HepG2 (cell line): ENCODE results near the gene ARHGEF12. TPM values are rescaled to one million over a fixed set of nuclear protein-coding genes. Genes with fewer than 3 reads are reported as not detected.

Experiments
- ATAC-seq: fragments of 200-7000 bp; cut with Tn5 transposase; 3 replicates; pipeline ENCODE4 v1.9.1; 2020; ENCODE audit warnings: mild to moderate bottlenecking, moderate library complexity
- BruUV-seq: library from RNA; stranded (reverse); fragments of 400-500 nt; replicated peaks from 2 replicates; lab custom pipeline; 2021; lab: Mats Ljungman, UMichigan
- CTCF ChIA-PET: fragments of 300-600 bp; formaldehyde crosslinking; extraction: SDS; loops from one replicate; lab custom pipeline; 2021; ENCODE audit warnings: low total read pairs, inconsistent platforms, low intra/inter-chr PET ratio; lab: Yijun Ruan, JAX
- POLR2A ChIA-PET: fragments of 350-600 bp; sonication (Branson Sonifier 250); formaldehyde crosslinking; loops from one replicate; lab custom pipeline; 2020; ENCODE audit warnings: antibody characterized with exemption, inconsistent platforms; lab: Yijun Ruan, JAX
- DNase-seq: peaks from one replicate; pipeline ENCODE4 v3.0.0-alpha.2; 2015; ENCODE audit warnings: low spot score
- FAIRE-seq: peaks from 3 replicates; lab custom pipeline; 2011; peaks lifted over from hg19 to GRCh38; lab: Jason Lieb, UNC
- H2AFZ ChIP-seq: one replicate; pipeline ENCODE4 v1.6.1; 2011; ENCODE audit warnings: low read length, inconsistent platforms
- H3K27ac ChIP-seq: fragments of 300-600 bp; 3 replicates; pipeline ENCODE4 v1.8.0; 2011; ENCODE audit warnings: mixed run types, mild to moderate bottlenecking, mixed read lengths, low read length, inconsistent platforms; ENCODE audit not compliant: insufficient read depth; ENCODE audit errors: extremely low read length
- H3K27me3 ChIP-seq, 2 experiments: fragments of 200-600 bp in 1 of 2; 2 replicates in 1 of 2; 3 replicates in 1 of 2; pipeline versions ENCODE4 v1.6.0 to v1.8.0; 2011; ENCODE audit warnings: low read length in 2 of 2, mild to moderate bottlenecking in 2 of 2, moderate library complexity in 2 of 2, inconsistent platforms in 1 of 2; ENCODE audit not compliant: insufficient read depth in 2 of 2, control insufficient read depth in 1 of 2
- H3K36me3 ChIP-seq, 2 experiments: fragments of 200-600 bp in 1 of 2; replicated peaks in 1 of 2; 2 replicates in 1 of 2; 3 replicates in 1 of 2; pipeline versions ENCODE4 v1.5.1 to v1.8.0; 2011; ENCODE audit warnings: low read length in 2 of 2, inconsistent platforms in 1 of 2; ENCODE audit not compliant: insufficient read depth in 2 of 2, control insufficient read depth in 1 of 2
- H3K4me1 ChIP-seq: 2 replicates; pipeline ENCODE4 v1.5.1; 2012; ENCODE audit warnings: low read length, inconsistent platforms; ENCODE audit not compliant: insufficient read depth
- H3K4me2 ChIP-seq: 2 replicates; pipeline ENCODE4 v1.6.0; 2011; ENCODE audit warnings: low read depth, low read length, inconsistent platforms
- H3K4me3 ChIP-seq, 3 experiments: fragments of 200-600 bp in 1 of 3; sonication (generic), shearing (Covaris generic) in 1 of 3; replicated peaks in 1 of 3; 2 replicates each; pipeline ENCODE4 v1.5.1; 2011 to 2016; ENCODE audit warnings: low read length in 3 of 3, inconsistent platforms in 2 of 3, low read depth in 2 of 3, mild to moderate bottlenecking in 2 of 3, control low read depth in 1 of 3, mixed read lengths in 1 of 3; ENCODE audit not compliant: insufficient read depth in 1 of 3
- H3K79me2 ChIP-seq: one replicate; pipeline ENCODE4 v1.6.1; 2011; ENCODE audit warnings: low read length, inconsistent platforms; ENCODE audit not compliant: insufficient read depth
- H3K9ac ChIP-seq: 2 replicates; pipeline ENCODE4 v1.6.0; 2011; ENCODE audit warnings: mild to moderate bottlenecking, low read depth, low read length, inconsistent platforms; ENCODE audit not compliant: insufficient read depth
- H3K9me3 ChIP-seq: 2 replicates; pipeline ENCODE4 v1.5.1; 2012; ENCODE audit warnings: mild to moderate bottlenecking, low read length
- H4K20me1 ChIP-seq: 2 replicates; pipeline ENCODE4 v1.6.0; 2011; ENCODE audit warnings: inconsistent platforms, mild to moderate bottlenecking, low read length, moderate library complexity; ENCODE audit not compliant: insufficient read depth
- AHR ChIP-seq: IDR thresholded peaks from 2 replicates; pipeline ENCODE4 v1.6.1; 2018; ENCODE audit warnings: missing genetic modification reagents, missing compliant biosample characterization
- ELF1 ChIP-seq: sonication (generic); formaldehyde crosslinking; IDR thresholded peaks from 2 replicates; pipeline ENCODE4 v1.4.0; 2020; ENCODE audit warnings: missing genetic modification reagents
- NFIC ChIP-seq: IDR thresholded peaks from 2 replicates; pipeline ENCODE4 v1.6.1; 2012; ENCODE audit warnings: mild to moderate bottlenecking, low read length, inconsistent platforms
- THAP7 ChIP-seq: sonication (generic); formaldehyde crosslinking; IDR thresholded peaks from 2 replicates; pipeline ENCODE4 v1.8.1; 2023; ENCODE audit warnings: mild to moderate bottlenecking, missing genetic modification reagents
- ZNF407 ChIP-seq: sonication (generic); formaldehyde crosslinking; IDR thresholded peaks from one replicate; pipeline ENCODE4 v1.5.1; 2020; ENCODE audit warnings: mild to moderate bottlenecking, missing genetic modification reagents; ENCODE audit errors: not compliant biosample characterization
- ZNF512B ChIP-seq: sonication (generic); formaldehyde crosslinking; IDR thresholded peaks from 2 replicates; pipeline ENCODE4 v1.5.1; 2020; ENCODE audit warnings: missing genetic modification reagents, mild to moderate bottlenecking, borderline replicate concordance
- ZZZ3 ChIP-seq: sonication (generic); formaldehyde crosslinking; IDR thresholded peaks from 2 replicates; pipeline ENCODE4 v1.4.0; 2020; ENCODE audit warnings: missing genetic modification reagents, mild to moderate bottlenecking, borderline replicate concordance
- in situ Hi-C: cut with HindIII; loops from 2 replicates; pipeline ENCODE4 v1.10.0; 2017; ENCODE audit warnings: low pct_unique_long_range_greater_than_20kb; ENCODE audit not compliant: extremely low pct_ligation_motif_present
- intact Hi-C: fragments of 100-400 bp; cut with micrococcal nuclease; formaldehyde crosslinking; loops from one replicate; pipeline ENCODE4 v1.10.0; 2022; ENCODE audit not compliant: unreplicated experiment
- polyA plus RNA-seq, 8 experiments: library from polyadenylated mRNA; depleted of rRNA in 3 of 8; stranded (reverse) in 7 of 8; unstranded in 1 of 8; fragments of >200 nt; fragmentation: Illumina TruSeq in 4 of 8; extraction: Trizol in 4 of 8; gene quantifications; 2 replicates each; pipeline versions ENCODE4 v1.2.1 to v1.2.3, GENCODE V29; 2011 to 2016; ENCODE audit warnings: low read depth in 4 of 8, missing spikeins in 1 of 8, mixed read lengths in 1 of 8; ENCODE audit not compliant: insufficient read depth in 1 of 8
- total RNA-seq, 5 experiments: library from RNA; depleted of rRNA; stranded (reverse); fragments of >200 nt; fragmentation: Illumina TruSeq; extraction: Trizol; gene quantifications; 2 replicates each; pipeline ENCODE4 v1.2.3, GENCODE V29; 2016; ENCODE audit warnings: low read depth in 1 of 5

ARHGEF12 gene
- total and polyA plus RNA-seq, 2 of the 13 experiments (the other 11 are each of a cell fraction or from before 2014, with no cell fraction given) = 17.9 to 54.4 TPM

GRCh38 chr11:120304526-120304925 is 31.7 kb upstream of the ARHGEF12 start:
- Histone ChIP-seq H3K27me3 (peaks cover 1 to 51% of the 10 kb centered on the region in 2 experiments; a peak in 4 of 5 replicates), H3K4me3 (no peak overlapping the region), H3K36me3 (no peaks in the 10 kb centered on the region), H3K79me2 (no peaks in the 10 kb centered on the region), H2AFZ (no peak overlapping the region), H3K9ac (no peak overlapping the region), H4K20me1 (no peaks in the 10 kb centered on the region), H3K4me2 (no peak overlapping the region), H3K9me3 (no peaks in the 10 kb centered on the region), H3K27ac (no peak overlapping the region), H3K4me1 (no peaks in the 10 kb centered on the region)
- ChIA-PET CTCF (interaction anchor here (3.5 kb wide), 1 partner anchor 69 kb away, joined by 63 read pairs; no protein-coding TSS in a partner anchor), POLR2A (no interaction called here)
- DNase-seq (no peak), FAIRE-seq (no peak), ATAC-seq (no peak)
- in situ Hi-C loops = loop anchor here (5.0 kb wide), 1 partner anchor 132 kb away; no protein-coding TSS in a partner anchor
- BruUV-seq = no TSS peak
- intact Hi-C loops = no loop called here
- TF ChIP-seq ELF1 (CRISPR knock-in tag) = no peak
- TF ChIP-seq ZZZ3 (CRISPR knock-in tag) = no peak
- no peak for TF ChIP-seq ZNF407 (CRISPR knock-in tag)
- TF ChIP-seq AHR (CRISPR knock-in tag) = no peak
- TF ChIP-seq THAP7 (CRISPR knock-in tag) = no peak
- TF ChIP-seq NFIC = no peak
- TF ChIP-seq ZNF512B (CRISPR knock-in tag) = no peak
